Stimulated activated CD4-positive, alpha-beta T cell treated with anti-CD3 and anti-CD28 coated beads, Interleukin-1b, Interleukin-23, amount 100 ng/mL, for 4 hours (primary cell): ENCODE results near the gene RAB38.

Source experiments
- DNase-seq, 2 donors: peaks; one replicate each; pipeline ENCODE4 v3.0.0-alpha.2; 2020; ENCODE audit warnings: low read depth in 2 of 2

RAB38 gene

GRCh38 chr11:88169881-88170280 lies 5.4 kb downstream of the RAB38 start:
- DNase-seq: no peak

- no peak for DNase-seq
Observed at GRCh38 chr11:88169471-88169870, 5.8 kb downstream of the RAB38 start.

GRCh38 chr11:88167853-88168252 lies 7.4 kb downstream of the RAB38 start:
- DNase-seq: no peak

- no peak for DNase-seq
Observed at GRCh38 chr11:88164806-88165585, 10.2 kb downstream of the RAB38 start.

GRCh38 chr11:88164320-88164719 lies 10.9 kb downstream of the RAB38 start:
- DNase-seq: no peak

- no peak for DNase-seq
Observed at GRCh38 chr11:88158081-88158480, 17.2 kb downstream of the RAB38 start.

- DNase-seq: no peak
Observed at GRCh38 chr11:88157370-88157769, 17.9 kb downstream of the RAB38 start.

- no peak for DNase-seq
Observed at GRCh38 chr11:88152381-88152780, 22.9 kb downstream of the RAB38 start.

GRCh38 chr11:88151709-88152265 lies 23.5 kb downstream of the RAB38 start:
- no peak for DNase-seq

GRCh38 chr11:88146106-88146505 lies 29.1 kb downstream of the RAB38 start:
- no peak for DNase-seq

- no peak for DNase-seq
Observed at GRCh38 chr11:88139865-88140264, 35.4 kb downstream of the RAB38 start.

GRCh38 chr11:88131764-88132470 lies 43.3 kb downstream of the RAB38 start:
- DNase-seq: no peak

GRCh38 chr11:88122956-88123355 lies 52.3 kb downstream of the RAB38 start:
- no peak for DNase-seq

GRCh38 chr11:88119561-88119960 lies 55.7 kb downstream of the RAB38 start:
- DNase-seq: no peak

GRCh38 chr11:88117281-88117858 lies 57.9 kb downstream of the RAB38 start:
- no peak for DNase-seq

GRCh38 chr11:88115828-88116755 lies 59.2 kb downstream of the RAB38 start:
- no peak for DNase-seq

- DNase-seq: no peak
Observed at GRCh38 chr11:88114486-88115045, 60.7 kb downstream of the RAB38 start.

GRCh38 chr11:88106666-88107065 lies 68.6 kb downstream of the RAB38 start:
- DNase-seq: no peak

- DNase-seq: no peak
Observed at GRCh38 chr11:88105951-88106350, 69.3 kb downstream of the RAB38 start.

GRCh38 chr11:88105526-88105925 lies 69.7 kb downstream of the RAB38 start:
- DNase-seq: no peak

GRCh38 chr11:88104408-88104807 lies 70.8 kb downstream of the RAB38 start:
- DNase-seq: no peak
